ENCODE measurements around the gene PI4KA. TPM values are rescaled to one million over a fixed set of nuclear protein-coding genes. Genes with fewer than 3 reads are reported as not detected.

The PI4KA gene
- total RNA-seq, 1 donor from 2014 or later, result 40.5 TPM

GRCh38 chr22:20763630-20764470 is 94.8 kb downstream of the PI4KA start:
- no peak for DNase-seq
- intact Hi-C loops (cut with micrococcal nuclease), result no loop called here

GRCh38 chr22:20762233-20762796 is 96.3 kb downstream of the PI4KA start:
- H3K4me1 ChIP-seq, result no peaks in the 10 kb centered on the region
- H3K9me3 ChIP-seq (replicated peaks), result no peaks in the 10 kb centered on the region
- intact Hi-C loops (cut with micrococcal nuclease), result no loop called here
- peaks cover 70% of the 10 kb centered on the region for H3K36me3 ChIP-seq
- no peak for DNase-seq
- no peak overlapping the region for H3K4me3 ChIP-seq
- no peak for TF ChIP-seq CTCF (IDR thresholded peaks at IDR 0.05; ENCODE audit: borderline replicate concordance)
- H3K27me3 ChIP-seq (ENCODE audit: low read depth), result no peaks in the 10 kb centered on the region
- H3K27ac ChIP-seq (replicated peaks), result no peak overlapping the region

More at GRCh38 chr22:20763630-20764470, 94.8 kb downstream of the PI4KA start:
- H3K4me1 ChIP-seq, result no peaks in the 10 kb centered on the region
- H3K4me3 ChIP-seq, result no peak overlapping the region
- H3K27me3 ChIP-seq (ENCODE audit: low read depth), result no peaks in the 10 kb centered on the region
- H3K9me3 ChIP-seq (replicated peaks), result no peaks in the 10 kb centered on the region
- H3K36me3 ChIP-seq, result peaks cover 60% of the 10 kb centered on the region
- TF ChIP-seq CTCF (IDR thresholded peaks at IDR 0.05; ENCODE audit: borderline replicate concordance), result no peak
- no peak overlapping the region for H3K27ac ChIP-seq (replicated peaks)

GRCh38 chr22:20761536-20761935 is 97.1 kb downstream of the PI4KA start:
- no peak for DNase-seq
- no peak overlapping the region for H3K27ac ChIP-seq (replicated peaks)
- peaks cover 72% of the 10 kb centered on the region for H3K36me3 ChIP-seq
- H3K27me3 ChIP-seq (ENCODE audit: low read depth), result no peaks in the 10 kb centered on the region
- H3K9me3 ChIP-seq (replicated peaks), result no peaks in the 10 kb centered on the region
- no peaks in the 10 kb centered on the region for H3K4me1 ChIP-seq
- intact Hi-C loops (cut with micrococcal nuclease), result no loop called here
- no peak overlapping the region for H3K4me3 ChIP-seq
- no peak for TF ChIP-seq CTCF (IDR thresholded peaks at IDR 0.05; ENCODE audit: borderline replicate concordance)

- H3K4me1 ChIP-seq, result no peaks in the 10 kb centered on the region
- no peaks in the 10 kb centered on the region for H3K27me3 ChIP-seq (ENCODE audit: low read depth)
- H3K36me3 ChIP-seq, result peaks cover 64% of the 10 kb centered on the region
- TF ChIP-seq CTCF (IDR thresholded peaks at IDR 0.05; ENCODE audit: borderline replicate concordance), result no peak
- no peak overlapping the region for H3K4me3 ChIP-seq
- H3K27ac ChIP-seq (replicated peaks), result no peak overlapping the region
- DNase-seq, result no peak
- no peaks in the 10 kb centered on the region for H3K9me3 ChIP-seq (replicated peaks)
- intact Hi-C loops (cut with micrococcal nuclease), result no loop called here
Observed at GRCh38 chr22:20760084-20760483, 98.5 kb downstream of the PI4KA start.

GRCh38 chr22:20758688-20759087 is 99.9 kb downstream of the PI4KA start:
- Histone ChIP-seq H3K27ac (replicated peaks) (no peak overlapping the region), H3K4me3 (no peak overlapping the region), H3K4me1 (no peaks in the 10 kb centered on the region), H3K36me3 (peaks cover 50% of the 10 kb centered on the region), H3K9me3 (replicated peaks) (no peaks in the 10 kb centered on the region), H3K27me3 (ENCODE audit: low read depth) (no peaks in the 10 kb centered on the region)
- no peak for DNase-seq
- intact Hi-C loops (cut with micrococcal nuclease), result no loop called here
- no peak for TF ChIP-seq CTCF (IDR thresholded peaks at IDR 0.05; ENCODE audit: borderline replicate concordance)

Measured in left ventricle myocardium inferior (tissue), 1 donor.